Measurements from ENCODE around the gene AGBL4. TPM values are rescaled to one million over a fixed set of nuclear protein-coding genes. Genes with fewer than 3 reads are reported as not detected.

Gene AGBL4
- total RNA-seq, 1 donor from 2014 or later: not detected

GRCh38 chr1:48506870-48507269, 1516.9 kb downstream of the AGBL4 start:
- Histone ChIP-seq H3K27me3 (no peaks in the 10 kb centered on the region), H3K36me3 (no peaks in the 10 kb centered on the region), H3K4me1 (no peaks in the 10 kb centered on the region), H3K9me3 (no peaks in the 10 kb centered on the region), H3K27ac (no peak overlapping the region), H3K4me3 (no peak overlapping the region)
- DNase-seq (no peak), ATAC-seq (no peak)
- no peak for TF ChIP-seq CTCF (IDR thresholded peaks at IDR 0.05)
- intact Hi-C loops (cut with DNase I): no loop called here

- H3K36me3 ChIP-seq: no peaks in the 10 kb centered on the region
- DNase-seq (no peak), ATAC-seq (no peak)
- H3K4me1 ChIP-seq: no peaks in the 10 kb centered on the region
- no peak overlapping the region for H3K27ac ChIP-seq
- TF ChIP-seq CTCF (IDR thresholded peaks at IDR 0.05): no peak
- no peak overlapping the region for H3K4me3 ChIP-seq
- no peaks in the 10 kb centered on the region for H3K27me3 ChIP-seq
- H3K9me3 ChIP-seq: no peaks in the 10 kb centered on the region
- intact Hi-C loops (cut with DNase I): no loop called here
Measured at GRCh38 chr1:48500541-48501450, 1523.0 kb downstream of the AGBL4 start.

GRCh38 chr1:48499211-48499735, 1524.5 kb downstream of the AGBL4 start:
- ATAC-seq (no peak), DNase-seq (no peak)
- H3K9me3 ChIP-seq: no peaks in the 10 kb centered on the region
- H3K27me3 ChIP-seq: no peaks in the 10 kb centered on the region
- no peak overlapping the region for H3K4me3 ChIP-seq
- H3K4me1 ChIP-seq: peaks cover 6% of the 10 kb centered on the region
- H3K36me3 ChIP-seq: no peaks in the 10 kb centered on the region
- intact Hi-C loops (cut with DNase I): no loop called here
- H3K27ac ChIP-seq: no peak overlapping the region
- no peak for TF ChIP-seq CTCF (IDR thresholded peaks at IDR 0.05)

- DNase-seq: peak; percentile 88
- ATAC-seq: peak; percentile 95
- Histone ChIP-seq H3K4me3 (no peak overlapping the region), H3K27me3 (no peaks in the 10 kb centered on the region), H3K9me3 (no peaks in the 10 kb centered on the region), H3K4me1 (peaks cover 6% of the 10 kb centered on the region), H3K36me3 (no peaks in the 10 kb centered on the region), H3K27ac (no peak overlapping the region)
- peak; percentile 93 for TF ChIP-seq CTCF (IDR thresholded peaks at IDR 0.05)
- intact Hi-C loops (cut with DNase I): no loop called here
Measured at GRCh38 chr1:48498096-48498791, 1525.5 kb downstream of the AGBL4 start.

GRCh38 chr1:48495911-48496310, 1527.8 kb downstream of the AGBL4 start:
- Histone ChIP-seq H3K4me1 (peaks cover 6% of the 10 kb centered on the region), H3K27ac (no peak overlapping the region), H3K36me3 (no peaks in the 10 kb centered on the region), H3K9me3 (no peaks in the 10 kb centered on the region), H3K27me3 (no peaks in the 10 kb centered on the region), H3K4me3 (no peak overlapping the region)
- DNase-seq (no peak), ATAC-seq (no peak)
- intact Hi-C loops (cut with DNase I): no loop called here
- TF ChIP-seq CTCF (IDR thresholded peaks at IDR 0.05): no peak

Data from upper lobe of right lung (tissue), 1 donor.